ENCODE data around the gene PHF1. TPM values are rescaled to one million over a fixed set of nuclear protein-coding genes. Genes with fewer than 3 reads are reported as not detected.

The PHF1 gene
- polyA plus RNA-seq, 1 donor (not counting 4 experiments of a cell fraction or from before 2014, with no cell fraction given), result 15.8 TPM

GRCh38 chr6:33410050-33410710, 634 bp upstream of the PHF1 start:
- Histone ChIP-seq H4K20me1 (ENCODE audit: control insufficient read depth, extremely low read depth, insufficient read depth, low read length) (no peaks in the 10 kb centered on the region), H3K4me2 (ENCODE audit: control insufficient read depth, extremely low read depth, insufficient read depth, low read depth, low read length) (peak overlapping the region; percentile 82), H3K9me3 (ENCODE audit: control insufficient read depth, low read depth, low read length) (no peaks in the 10 kb centered on the region), H3K4me3 (ENCODE audit: control insufficient read depth in 2 of 3, extremely low read depth in 1 of 3, insufficient read depth in 2 of 3, low read depth in 1 of 3, low read length in 3 of 3) (peak overlapping the region; percentile 67 to 75 (median 72)), H2AFZ (ENCODE audit: control insufficient read depth, low read length) (peak overlapping the region; percentile 84), H3K9ac (ENCODE audit: control insufficient read depth, extremely low read depth, insufficient read depth, low read length) (peak overlapping the region; percentile 73), H3K36me3 (ENCODE audit: control insufficient read depth in 2 of 2, extremely low read depth in 1 of 2, insufficient read depth in 2 of 2, low read length in 2 of 2) (peaks cover 17 to 48% of the 10 kb centered on the region in 2 experiments), H3K27ac (ENCODE audit: control insufficient read depth, insufficient read depth, low read length) (peak overlapping the region; percentile 83), H3K27me3 (ENCODE audit: control insufficient read depth, extremely low read depth, insufficient read depth, low read length) (no peaks in the 10 kb centered on the region), H3K4me1 (ENCODE audit: control insufficient read depth, extremely low read depth, insufficient read depth, low read length) (peaks cover 12% of the 10 kb centered on the region), H3K9me1 (ENCODE audit: control insufficient read depth, extremely low read depth, insufficient read depth, low read length) (no peaks in the 10 kb centered on the region), H3K79me2 (ENCODE audit: control insufficient read depth, insufficient read depth, low read length) (no peaks in the 10 kb centered on the region)
- FAIRE-seq (peak; percentile 46), DNase-seq (ENCODE audit: low read depth, low spot score) (peak; percentile 78)
- dilution Hi-C loops (cut with MboI; ENCODE audit: extremely low pct_ligation_motif_present, low sequenced_read_pairs), result no loop called here
- TF ChIP-seq EZH2 (IDR thresholded peaks at IDR 0.05; ENCODE audit: low read length), result no peak
- TF ChIP-seq CTCF (optimal IDR thresholded peaks at IDR 0.05 in 1 of 3, IDR thresholded peaks at IDR 0.05 in 1 of 3, conservative IDR thresholded peaks at IDR 0.05 in 1 of 3; ENCODE audit: extremely low read depth in 1 of 3, insufficient read depth in 2 of 3, low read length in 3 of 3), result no peak

- H3K4me3 ChIP-seq (ENCODE audit: control insufficient read depth in 2 of 3, extremely low read depth in 1 of 3, insufficient read depth in 2 of 3, low read depth in 1 of 3, low read length in 3 of 3), result peak overlapping the region; percentile 65 to 71 (median 67)
- peak overlapping the region; percentile 29 for H3K27ac ChIP-seq (ENCODE audit: control insufficient read depth, insufficient read depth, low read length)
- H3K9me1 ChIP-seq (ENCODE audit: control insufficient read depth, extremely low read depth, insufficient read depth, low read length), result no peaks in the 10 kb centered on the region
- H2AFZ ChIP-seq (ENCODE audit: control insufficient read depth, low read length), result no peak overlapping the region
- peaks cover 23 to 51% of the 10 kb centered on the region in 2 experiments for H3K36me3 ChIP-seq (ENCODE audit: control insufficient read depth in 2 of 2, extremely low read depth in 1 of 2, insufficient read depth in 2 of 2, low read length in 2 of 2)
- H3K4me1 ChIP-seq (ENCODE audit: control insufficient read depth, extremely low read depth, insufficient read depth, low read length), result peaks cover 21% of the 10 kb centered on the region
- peaks cover 14% of the 10 kb centered on the region for H3K79me2 ChIP-seq (ENCODE audit: control insufficient read depth, insufficient read depth, low read length)
- DNase-seq (ENCODE audit: low read depth, low spot score) (no peak), FAIRE-seq (no peak)
- TF ChIP-seq EZH2 (IDR thresholded peaks at IDR 0.05; ENCODE audit: low read length) (no peak), CTCF (optimal IDR thresholded peaks at IDR 0.05 in 1 of 3, IDR thresholded peaks at IDR 0.05 in 1 of 3, conservative IDR thresholded peaks at IDR 0.05 in 1 of 3; ENCODE audit: extremely low read depth in 1 of 3, insufficient read depth in 2 of 3, low read length in 3 of 3) (no peak)
- H3K27me3 ChIP-seq (ENCODE audit: control insufficient read depth, extremely low read depth, insufficient read depth, low read length), result no peaks in the 10 kb centered on the region
- dilution Hi-C loops (cut with MboI; ENCODE audit: extremely low pct_ligation_motif_present, low sequenced_read_pairs), result no loop called here
- peak overlapping the region; percentile 92 for H3K4me2 ChIP-seq (ENCODE audit: control insufficient read depth, extremely low read depth, insufficient read depth, low read depth, low read length)
- H3K9me3 ChIP-seq (ENCODE audit: control insufficient read depth, low read depth, low read length), result no peaks in the 10 kb centered on the region
- H4K20me1 ChIP-seq (ENCODE audit: control insufficient read depth, extremely low read depth, insufficient read depth, low read length), result peaks cover 4% of the 10 kb centered on the region
- peak overlapping the region; percentile 73 for H3K9ac ChIP-seq (ENCODE audit: control insufficient read depth, extremely low read depth, insufficient read depth, low read length)
These were observed 805 bp downstream of the PHF1 start for GRCh38 chr6:33411632-33412005.

Measured in keratinocyte (primary cell).